Embryonic facial prominence (tissue), 1 donor: Measurements from ENCODE around the gene RAVER1.
"Not testable (repeated sequence)": the region's sequence is repeated elsewhere in the genome, so short reads cannot be mapped to it uniquely, and the experiment has no call there.

Experiments
- DNase-seq: peaks from one replicate; pipeline ENCODE4 v3.0.0-alpha.2; 2016; ENCODE audit errors: extremely low spot score

RAVER1 gene

DNA sequence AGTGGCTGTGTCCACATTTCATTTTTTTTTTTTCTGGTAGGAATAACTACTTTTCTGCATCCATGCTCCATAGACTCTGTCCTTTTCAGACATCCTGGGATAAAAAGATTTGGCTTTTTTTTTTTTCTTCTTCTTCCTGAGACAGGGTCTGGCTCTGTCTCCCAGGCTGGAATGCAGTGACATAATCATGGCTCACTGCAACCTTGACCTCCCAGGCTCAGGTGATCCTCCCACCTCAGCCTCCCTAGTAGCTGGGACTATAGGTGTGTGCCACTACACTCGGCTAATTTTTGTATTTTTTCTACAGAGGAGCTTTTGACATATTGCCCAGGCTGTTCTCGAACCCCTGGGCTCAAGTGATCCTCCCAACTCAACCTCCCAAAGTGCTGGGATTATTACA lies 10.2 kb upstream of the RAVER1 start:
- no peak for DNase-seq

DNA sequence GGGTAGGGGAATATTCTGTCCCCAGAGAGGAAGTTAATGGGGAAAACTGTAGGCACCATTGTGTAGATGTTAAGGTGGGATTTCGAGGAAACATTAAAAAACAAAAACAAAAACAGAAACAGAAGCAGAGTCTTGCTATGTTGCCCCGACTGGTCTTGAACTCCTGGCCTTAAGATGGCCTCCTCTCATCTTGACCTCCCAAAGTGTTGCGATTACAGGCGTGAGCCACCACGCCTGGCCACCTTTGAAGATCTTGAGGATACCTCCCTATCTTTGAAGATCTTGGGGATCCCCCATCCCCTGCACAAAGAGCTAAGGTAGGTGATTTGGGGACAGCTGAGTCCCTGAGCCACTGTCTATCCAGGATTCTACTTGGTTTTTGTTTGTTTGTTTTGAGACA lies 6.6 kb upstream of the RAVER1 start:
- no peak for DNase-seq

- no peak for DNase-seq
Measured at GRCh38 chr19:10339380-10339960, 6.1 kb upstream of the RAVER1 start, which contains the start of gene ICAM3. ICAM3 (minus strand) TSS chr19:10339624; CDS start chr19:10339614, 10 bp downstream.

DNA sequence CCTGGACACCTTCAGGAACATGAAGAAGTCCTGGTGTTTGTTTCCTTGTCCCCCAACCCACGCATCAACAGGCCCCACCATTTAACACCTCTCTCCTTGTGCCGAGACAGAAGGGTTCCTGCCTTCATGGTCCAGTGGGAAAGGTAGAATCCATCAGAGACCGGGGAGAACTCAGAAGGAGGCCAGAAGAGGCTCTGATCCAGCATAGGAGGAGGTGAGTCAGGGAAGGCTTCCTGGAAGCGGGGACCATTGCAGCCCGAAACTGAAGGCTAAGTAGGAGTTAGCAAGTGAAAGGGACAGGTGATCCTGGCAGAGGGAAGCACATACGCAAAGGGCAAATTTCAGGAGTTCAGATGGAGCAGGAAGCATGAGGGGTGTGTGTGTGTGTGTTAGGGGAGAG lies 5.6 kb upstream of the RAVER1 start:
- no peak for DNase-seq

DNA sequence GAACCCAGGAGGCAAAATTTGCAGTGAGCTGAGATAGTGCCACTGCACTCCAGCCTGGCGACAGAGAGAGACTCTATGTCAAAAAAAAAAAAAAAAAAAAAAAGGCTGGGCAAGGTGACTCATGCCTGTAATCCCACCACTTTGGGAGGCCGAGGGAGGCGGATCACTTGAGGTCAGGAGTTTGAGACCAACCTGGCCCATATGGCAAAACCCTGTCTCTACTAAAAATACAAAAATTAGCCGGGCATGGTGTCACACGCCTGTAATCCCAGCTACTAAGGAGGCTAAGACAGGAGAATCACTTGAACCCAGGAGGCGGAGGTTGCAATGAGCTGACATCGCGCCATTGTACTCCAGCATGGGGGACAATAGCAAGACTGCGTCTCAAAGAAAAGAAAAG lies 3.4 kb upstream of the RAVER1 start:
- DNase-seq, result not testable (repeated sequence)

- no peak for DNase-seq
Measured at GRCh38 chr19:10335352-10335985, 2.1 kb upstream of the RAVER1 start.

GRCh38 chr19:10334588-10335351 lies 1.4 kb upstream of the RAVER1 start:
- no peak for DNase-seq

DNA sequence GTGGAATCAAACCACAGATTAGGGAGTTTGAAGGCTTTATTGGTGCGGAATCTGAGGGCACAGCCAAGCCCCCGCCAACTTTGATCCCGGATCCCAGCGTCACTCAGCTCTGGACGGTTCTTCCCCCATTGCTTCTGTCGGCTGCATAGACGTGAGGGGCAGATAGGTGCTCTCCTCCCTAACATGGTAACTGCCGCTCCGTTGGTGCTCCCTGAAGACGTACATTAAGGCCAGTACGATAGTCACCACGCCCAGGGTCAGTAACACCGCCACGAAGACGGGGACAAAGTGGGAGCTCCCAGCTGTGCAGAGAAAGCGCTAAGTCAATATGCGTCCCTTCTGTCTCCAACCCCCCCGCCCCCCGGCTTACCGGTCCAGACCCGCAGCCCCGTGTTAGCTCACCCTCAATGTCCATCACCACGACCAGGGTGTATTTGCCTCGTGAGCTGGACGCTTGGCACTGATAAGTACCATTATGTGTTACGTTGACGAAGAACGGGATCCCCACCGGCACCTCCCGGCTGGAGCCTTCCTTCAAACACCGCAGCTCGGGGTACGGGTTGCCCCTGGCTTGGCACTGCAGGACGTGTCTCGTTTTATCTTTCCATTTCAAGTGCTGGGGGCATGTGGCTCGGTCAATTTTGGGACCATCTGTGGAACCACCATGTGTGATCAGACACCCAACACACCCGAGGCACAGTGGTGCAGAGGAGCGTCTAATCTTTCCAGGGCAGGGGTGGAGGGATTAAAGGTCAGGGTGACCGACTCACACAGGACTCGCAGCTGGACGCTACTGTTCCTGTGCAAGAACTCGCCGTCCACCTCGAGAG lies 644 bp upstream of the RAVER1 start:
- no peak for DNase-seq

DNA sequence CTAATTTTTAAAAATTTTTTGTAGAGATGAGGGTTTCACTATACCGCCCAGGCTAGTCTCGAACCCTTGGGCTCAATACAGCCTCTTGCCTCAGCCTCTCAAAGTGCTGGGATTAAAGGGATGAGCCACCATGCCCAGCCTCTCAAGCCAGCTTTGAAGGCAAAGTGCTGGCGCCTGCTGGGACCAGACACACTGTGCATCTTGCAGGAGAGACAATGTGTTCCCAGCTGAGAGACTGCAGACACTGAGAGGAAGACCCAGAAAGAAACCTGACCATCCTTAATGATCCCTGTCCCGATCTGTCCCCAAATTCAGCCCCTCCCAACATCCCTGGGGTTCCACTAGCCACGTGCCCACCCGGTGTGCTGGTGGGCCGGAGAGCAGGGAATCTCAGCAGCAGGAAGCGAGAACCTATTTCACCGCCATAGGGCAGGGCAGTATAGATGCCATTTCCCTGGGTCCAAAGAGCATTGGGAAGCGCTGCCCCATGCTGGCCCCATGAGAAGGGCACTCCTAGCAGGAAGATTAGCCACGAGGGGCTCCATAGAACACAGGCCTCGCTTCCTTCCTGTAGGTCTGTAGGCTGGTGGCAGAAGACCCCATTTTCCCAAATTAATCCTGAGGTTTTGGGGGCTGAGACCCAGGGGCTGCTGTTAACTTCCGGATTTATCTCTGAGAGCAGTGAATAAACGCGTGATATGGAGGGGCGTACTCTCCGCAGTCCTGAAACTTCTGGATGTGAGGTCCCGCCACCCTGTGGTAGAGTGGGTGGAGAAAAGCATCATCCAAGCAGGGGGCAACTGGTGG lies 968 bp downstream of the RAVER1 start:
- no peak for DNase-seq

DNA sequence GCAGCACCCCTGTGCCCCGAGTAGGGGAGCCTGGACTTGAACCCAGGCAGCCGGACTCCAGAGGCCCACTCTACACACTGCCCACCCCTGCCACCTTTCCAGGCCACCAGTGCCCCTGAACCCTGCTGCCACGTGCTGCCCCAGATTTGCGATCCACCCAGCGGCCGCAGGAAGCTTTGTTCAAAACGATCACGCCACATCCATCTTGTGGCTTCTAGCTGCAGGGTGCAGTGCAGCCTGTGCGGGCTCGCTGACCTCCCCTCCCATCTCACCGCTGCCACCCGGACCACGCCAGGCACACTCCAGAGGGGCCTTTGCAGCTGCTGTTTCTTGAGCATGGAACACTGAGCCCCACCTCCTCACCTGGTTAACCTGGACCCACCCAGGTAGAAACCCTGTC lies 3.8 kb downstream of the RAVER1 start:
- DNase-seq, result no peak

DNA sequence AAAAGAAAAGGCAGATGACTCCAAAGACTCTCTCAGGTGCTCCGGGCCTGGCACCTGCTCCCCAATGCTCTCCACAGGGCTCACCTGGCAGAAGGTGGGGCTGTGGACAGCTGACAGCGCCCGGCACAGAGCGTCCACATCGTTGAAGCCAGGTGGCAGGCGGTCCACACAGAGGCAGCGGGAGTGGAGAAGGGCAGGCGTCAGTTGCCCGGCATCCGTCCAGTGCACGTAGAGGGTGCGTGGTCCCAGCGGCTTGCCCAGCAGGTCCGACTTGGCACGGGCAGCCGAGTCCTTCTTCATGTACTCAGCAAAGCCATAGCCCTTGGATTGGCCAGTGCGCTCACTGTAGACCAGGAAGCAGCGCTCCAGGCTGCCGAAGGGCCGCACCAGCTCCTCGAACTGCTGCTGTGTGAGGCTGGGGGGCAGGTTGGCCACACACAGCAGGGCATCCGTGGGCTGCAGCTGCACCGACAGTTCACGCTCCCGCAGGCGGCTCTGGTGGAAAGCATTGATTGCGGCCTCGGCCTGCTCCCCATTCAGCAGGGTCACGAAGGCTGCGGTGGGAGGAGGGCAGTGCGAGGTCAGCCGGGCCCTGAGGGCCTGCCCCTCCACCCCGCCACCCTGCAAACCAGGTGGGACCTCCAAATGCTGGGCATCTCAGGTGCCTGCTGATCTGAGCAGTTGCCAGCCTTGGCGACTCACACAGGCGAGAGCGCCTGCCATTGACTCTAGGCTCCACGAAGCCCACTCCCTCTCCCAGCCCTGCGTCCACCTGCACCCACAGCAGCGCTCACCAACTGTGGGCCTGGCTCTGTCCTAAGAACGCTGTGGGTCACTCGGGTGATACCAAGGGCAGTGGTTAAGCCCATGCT lies 4.5 kb downstream of the RAVER1 start:
- DNase-seq, result no peak

DNA sequence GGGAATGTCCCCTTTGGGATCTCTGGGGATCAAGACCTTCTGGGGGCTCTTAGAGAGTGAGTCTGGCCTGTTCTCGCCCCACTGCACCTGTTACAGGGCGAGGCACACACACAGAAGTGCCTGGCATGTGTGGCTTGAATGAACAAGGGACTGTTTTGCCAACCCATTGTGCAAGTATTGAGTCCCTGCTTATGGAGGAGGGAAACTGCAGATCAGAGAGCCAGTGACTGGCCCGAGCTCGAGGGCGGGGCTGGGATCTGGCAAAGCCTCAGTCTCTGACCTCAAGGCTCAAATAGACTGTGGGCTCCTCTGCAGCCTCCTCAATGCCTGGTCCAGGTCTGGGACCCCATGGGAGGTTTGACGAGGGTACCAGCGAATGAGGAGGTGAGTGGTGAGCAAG lies 5.5 kb downstream of the RAVER1 start:
- DNase-seq, result no peak

DNA sequence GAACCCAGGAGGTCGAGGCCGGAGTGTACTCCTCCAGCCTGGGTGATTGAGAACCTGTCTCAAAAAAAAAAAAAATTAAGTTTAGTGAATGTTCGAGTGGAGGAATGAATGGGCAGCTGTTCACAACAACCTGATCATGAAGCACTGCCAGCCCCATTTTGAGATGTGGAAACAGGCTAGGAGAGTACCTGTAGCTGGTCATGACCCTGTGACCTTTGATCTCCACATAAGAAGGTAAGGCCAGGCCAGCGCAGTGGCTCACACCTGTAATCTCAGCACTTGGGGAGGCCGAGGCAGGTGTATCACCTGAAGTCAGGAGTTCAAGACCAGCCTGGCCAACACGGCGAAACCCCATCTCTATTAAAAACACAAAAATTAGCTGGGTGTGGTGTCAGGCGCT lies 7.6 kb downstream of the RAVER1 start:
- no peak for DNase-seq

DNA sequence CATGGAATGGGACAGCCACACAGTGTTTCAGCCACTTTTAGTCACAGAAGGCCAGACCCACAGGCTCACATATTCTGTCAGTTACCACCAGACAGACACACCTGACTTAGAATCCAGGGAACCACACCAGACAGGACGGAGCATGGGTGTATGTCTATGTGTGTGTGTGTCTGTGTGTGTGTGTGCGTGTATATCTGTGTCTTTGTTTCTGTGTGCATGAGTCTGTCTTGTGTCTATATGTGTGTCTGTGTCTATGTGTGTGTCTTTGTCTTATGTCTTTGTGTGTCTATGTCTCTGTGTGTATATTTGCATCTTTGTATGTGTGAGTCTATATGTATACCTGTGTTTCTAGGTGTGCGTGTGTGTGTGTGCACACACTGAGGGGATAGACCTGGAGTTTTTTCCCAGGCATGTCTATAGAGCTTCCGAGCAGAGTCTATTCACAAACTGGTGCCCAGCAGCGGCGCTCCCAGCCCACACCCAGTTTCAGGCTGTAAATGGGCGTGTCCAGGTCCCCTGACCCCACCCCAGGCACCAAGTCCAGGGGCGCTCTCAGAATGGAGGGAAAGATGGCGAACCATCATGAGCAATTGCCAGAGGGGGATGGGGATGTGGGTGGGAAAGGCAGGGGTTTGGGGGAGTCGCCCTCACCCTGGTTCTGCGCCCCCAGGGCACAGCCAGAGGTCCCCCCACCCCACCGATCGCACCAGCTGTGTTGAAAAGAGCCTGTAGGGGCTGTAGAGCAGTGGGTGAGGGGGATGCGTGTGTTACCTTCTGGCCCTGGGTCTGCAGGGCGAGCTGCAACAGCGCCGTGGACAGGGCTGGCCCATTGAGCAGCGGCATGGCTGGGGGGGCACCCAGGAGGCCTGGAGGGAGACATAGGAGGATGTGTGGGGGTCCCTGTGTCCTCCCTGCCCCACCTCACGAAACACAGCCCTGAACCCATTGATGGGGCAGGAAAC lies 11.2 kb downstream of the RAVER1 start:
- DNase-seq, result no peak

DNA sequence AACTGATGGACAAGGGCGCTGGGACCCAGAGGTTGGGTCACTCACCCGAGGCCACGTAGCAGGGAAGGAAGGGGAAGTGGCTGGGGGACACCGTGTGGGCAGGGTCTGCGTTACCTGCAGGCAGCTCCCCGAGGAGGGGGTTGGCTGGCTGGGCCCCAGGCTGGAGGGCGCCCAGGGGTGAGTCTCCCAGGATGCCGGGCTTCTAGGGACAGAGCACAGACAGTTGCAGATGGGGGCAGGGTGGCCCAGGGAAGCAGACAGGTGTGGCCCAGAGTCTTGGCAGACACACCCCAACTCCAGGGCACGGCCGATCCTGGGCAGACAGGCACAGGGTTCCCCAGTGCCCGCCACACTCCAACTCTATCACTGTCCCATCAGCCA lies 11.9 kb downstream of the RAVER1 start:
- DNase-seq, result no peak

DNA sequence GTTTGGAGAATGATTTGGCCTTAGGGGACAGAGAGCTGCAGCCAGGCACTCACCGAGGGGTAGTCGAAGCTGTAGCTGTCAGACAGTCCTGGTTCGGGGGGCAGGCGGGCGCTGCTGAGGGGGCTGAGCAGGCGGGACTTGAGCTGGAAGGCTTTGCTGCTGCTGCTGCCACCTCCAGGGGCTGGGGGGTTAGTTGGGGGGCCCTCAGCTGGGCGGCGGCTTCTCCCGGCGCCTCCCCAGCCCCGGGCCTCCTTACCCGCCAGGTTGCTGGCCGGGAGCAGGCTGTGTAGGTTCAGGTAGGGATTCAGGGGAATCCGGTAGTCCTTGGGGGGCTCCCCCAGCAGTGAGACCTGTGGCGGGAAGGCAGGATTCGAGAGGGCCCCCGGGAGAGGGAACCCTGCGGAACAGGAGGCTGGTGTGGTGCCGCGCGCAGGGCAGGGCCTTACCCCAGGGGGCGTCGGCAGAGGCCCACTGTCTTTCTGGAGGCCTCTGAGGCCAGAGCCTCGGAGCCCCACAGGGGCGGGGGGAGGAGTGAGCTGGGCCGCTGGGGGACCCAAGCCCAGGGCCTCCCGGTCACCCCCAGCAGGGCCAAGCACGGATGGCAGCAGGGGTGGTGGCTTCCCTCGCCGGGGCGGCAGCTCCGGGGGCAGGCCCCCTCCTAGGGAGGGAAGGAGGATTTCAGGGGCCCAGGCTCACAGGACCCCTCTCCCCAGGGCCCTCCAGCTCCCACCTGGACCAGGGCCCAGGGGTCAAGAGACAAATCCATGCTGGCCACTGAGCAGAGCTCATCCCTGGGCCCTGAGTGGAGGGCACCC lies 12.5 kb downstream of the RAVER1 start:
- no peak for DNase-seq

DNA sequence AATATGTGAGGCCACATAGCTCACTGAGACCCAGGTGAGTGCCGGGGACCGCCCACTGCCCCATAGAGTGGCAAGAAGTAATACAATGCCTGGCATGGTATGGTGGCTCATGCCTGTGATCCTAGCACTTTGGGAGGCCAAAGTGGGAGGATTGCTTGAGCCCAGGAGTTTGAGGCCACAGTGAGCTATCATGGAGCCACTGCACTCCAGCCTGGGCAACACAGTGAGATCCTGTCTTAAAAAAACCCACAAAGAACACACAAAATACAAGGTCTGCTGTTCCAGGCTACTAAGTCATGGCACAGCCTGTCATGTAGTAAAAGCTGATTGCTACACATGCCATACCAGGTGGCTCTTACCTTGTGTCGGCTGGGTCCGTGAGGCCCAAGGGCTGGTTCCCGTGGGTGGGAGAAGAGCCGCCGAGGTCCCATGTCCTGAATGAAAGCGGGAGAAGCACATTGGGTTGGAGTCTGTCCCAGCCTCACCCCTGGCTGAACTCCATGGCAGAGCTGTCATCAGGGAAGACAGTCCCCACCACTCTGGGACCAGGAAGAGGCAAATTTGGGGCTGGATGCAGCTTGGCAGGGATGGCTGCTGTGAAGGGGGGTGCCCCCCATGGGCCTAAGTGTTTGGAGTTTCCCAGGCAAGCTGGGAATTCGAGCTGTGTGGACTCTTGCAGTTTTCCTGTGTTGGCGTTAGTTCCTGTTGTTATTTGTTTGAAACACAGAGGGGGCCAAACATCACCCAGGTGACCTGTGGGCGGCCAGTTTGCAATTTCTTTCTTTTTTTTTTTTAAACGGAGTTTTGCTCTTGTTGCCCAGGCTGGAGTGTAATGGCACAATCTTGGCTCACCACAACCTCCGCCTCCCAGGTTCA lies 14.3 kb downstream of the RAVER1 start:
- DNase-seq, result no peak
